Fibroblast of skin of scalp (primary cell): ENCODE data around the gene HNF1B.
A peak's percentile ranks its signal among the peaks of the same experiment; 100 is the strongest.

Experiments
- DNase-seq: peaks from one replicate; pipeline ENCODE4 v3.0.0-alpha.2; 2013

HNF1B gene

DNA sequence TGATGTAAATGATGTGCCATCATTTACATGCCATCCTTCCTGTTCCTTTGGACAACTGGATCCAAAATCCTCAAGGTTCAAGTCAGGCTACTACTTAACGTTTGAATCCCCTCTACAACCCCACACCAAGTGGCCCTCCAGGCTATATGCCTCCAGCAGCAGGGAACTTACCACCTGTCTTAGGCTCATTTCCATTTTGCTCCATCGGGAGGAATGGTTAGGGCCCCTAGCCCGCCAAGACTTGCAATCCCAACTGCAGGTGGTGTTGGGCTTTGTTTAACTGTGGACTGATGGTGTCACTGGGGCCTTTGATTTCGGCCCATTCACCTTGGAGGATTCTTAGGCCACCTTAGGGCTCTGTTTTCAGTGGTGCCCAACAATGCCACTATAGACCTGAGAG lies 9.7 kb downstream of the HNF1B start:
- DNase-seq, result no peak

- DNase-seq, result no peak
These were observed 12.5 kb downstream of the HNF1B start for GRCh38 chr17:37732316-37732715.

GRCh38 chr17:37731056-37731455 lies 13.8 kb downstream of the HNF1B start:
- no peak for DNase-seq

DNA sequence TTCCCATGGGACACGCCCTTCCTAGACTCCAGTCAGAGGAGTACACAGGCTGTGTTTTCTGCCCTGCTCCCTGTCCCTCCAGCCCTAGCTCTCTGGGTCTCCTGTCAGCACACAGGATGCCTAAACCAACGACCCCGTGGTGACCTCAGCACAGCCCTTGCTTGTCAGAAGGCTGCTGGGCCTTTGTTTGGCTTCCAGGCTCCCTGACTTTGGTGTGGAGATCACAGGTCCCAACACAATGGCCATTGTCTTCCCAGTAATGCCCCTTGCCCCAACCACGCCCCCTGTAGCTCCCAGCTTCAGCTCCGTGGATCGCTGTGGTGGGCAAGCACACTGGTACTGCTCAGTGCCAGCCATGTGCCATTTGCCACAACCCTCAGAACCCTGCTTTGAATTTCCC lies 15.0 kb downstream of the HNF1B start:
- DNase-seq, result no peak

DNA sequence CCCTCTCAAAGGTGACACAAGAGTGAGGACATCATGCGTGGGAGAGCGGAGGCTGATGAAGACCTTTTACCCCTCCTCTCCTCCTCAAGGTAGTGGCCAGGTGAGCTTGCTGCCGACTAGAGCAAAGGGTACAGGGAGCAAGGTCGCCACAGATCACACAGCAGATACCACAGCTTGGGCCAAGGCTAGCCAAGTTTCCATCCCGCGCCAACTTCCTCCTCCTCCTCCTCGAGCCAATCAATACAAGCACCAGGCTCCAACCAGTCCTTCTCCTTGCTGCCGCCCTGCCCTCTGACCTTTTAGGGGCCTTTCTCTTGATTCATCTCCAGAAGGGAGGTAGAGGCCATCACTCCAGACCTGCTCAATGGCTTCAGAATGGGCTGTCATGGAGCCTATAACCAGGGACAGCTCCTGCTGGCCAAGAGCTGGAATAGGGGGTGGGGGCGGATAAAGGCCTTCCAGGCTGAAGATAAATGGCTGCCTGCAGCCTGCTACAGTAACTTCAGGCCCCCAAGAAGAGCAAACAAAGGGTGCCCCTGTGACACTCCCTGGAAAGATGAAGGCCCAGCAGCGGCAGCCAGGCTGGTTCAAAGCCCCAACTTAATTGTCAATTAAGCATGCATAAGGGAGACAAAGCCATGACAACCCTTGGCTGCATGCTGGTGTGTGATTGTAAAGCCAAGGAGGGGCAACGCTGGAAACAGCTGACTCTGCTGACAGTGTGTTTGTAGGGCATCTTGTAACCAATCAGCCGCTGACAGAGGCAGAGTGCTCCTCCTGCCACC lies 17.8 kb downstream of the HNF1B start:
- DNase-seq, result no peak

DNA sequence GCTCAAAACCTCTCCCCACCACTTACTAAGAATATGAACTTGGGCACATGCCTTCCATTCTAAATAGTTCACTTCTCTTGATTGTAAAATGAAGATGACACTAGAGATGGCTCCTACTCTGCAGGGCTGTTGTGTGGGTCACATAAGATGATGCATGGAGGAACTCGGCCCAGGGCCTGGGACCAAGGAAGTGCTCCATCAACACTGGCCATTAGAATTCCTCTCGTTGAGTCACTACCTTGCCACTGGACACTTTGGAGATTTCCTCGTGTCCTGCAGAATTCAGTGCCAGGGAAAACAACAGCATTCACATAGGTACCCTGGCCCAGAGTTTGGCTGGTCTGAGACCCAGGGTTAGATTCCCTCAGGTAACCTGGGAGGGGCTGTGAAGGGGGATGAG lies 18.6 kb downstream of the HNF1B start:
- DNase-seq, result no peak

- DNase-seq, result no peak
These were observed 19.2 kb downstream of the HNF1B start for GRCh38 chr17:37725601-37726146.

DNA sequence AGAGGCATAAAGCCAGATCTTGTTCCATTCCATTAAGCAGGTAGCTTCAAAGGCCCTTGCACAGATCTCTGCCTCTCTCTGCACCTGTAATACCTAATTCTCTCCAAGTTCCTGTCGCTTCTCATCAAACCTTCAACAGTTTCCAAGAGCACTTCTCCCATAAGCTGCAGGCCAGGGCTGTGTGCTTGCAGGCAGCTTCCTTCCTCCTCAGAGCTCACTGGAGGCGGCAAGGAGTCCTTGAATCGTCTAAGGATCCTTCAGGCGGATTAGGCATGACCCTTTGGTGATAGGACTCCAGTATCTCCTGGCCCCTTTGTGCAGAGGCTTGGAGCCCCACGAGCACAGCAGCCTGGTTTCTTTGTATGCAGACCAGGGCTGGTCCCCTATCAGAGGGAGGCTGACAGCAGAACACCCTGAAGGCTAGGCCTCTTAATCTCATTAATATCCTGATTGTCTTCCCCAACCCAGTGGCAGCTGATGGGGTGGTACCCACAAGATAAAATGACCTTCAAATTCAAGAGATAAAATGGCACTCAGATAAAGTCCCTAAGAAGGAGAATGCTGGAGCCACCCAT lies 19.8 kb downstream of the HNF1B start:
- DNase-seq, result no peak

DNA sequence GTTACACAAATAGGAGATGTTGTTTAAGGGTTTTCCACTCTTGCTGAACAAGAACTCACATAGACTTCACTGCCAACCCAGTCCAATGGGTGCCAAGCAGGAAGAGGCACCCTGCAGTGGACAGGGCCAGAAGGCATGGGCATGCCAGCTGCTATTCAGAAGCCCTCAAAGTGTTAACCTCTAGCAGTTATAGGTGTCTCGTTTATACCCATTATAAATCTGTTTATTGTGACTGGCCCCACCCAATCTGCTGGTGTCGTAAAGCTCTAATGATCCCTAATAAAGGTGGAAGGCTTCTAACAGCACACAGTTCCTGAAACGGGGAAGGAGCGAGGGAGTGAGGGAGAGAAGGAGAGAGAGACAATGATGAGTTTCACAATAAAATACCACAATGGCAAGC lies 23.9 kb downstream of the HNF1B start:
- no peak for DNase-seq

DNA sequence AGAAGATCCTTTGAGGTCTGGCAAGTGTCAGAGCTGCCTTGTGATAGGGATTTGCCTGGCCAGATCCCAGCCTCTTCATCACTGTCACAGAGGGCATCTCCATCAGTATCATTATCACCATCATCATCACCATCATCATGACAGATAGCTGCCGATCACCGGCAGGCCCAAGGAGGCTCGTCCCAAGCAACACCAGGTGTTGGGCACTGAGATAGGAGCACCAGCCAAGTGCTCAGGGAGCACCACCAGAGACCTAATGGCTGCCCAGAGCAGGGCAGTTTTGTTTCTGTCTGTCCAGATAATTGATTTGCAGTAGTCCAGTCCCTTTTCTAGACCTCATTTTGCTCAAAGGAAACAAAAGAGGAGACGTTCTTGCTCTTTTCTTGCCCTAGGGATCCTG lies 25.0 kb downstream of the HNF1B start:
- no peak for DNase-seq

DNA sequence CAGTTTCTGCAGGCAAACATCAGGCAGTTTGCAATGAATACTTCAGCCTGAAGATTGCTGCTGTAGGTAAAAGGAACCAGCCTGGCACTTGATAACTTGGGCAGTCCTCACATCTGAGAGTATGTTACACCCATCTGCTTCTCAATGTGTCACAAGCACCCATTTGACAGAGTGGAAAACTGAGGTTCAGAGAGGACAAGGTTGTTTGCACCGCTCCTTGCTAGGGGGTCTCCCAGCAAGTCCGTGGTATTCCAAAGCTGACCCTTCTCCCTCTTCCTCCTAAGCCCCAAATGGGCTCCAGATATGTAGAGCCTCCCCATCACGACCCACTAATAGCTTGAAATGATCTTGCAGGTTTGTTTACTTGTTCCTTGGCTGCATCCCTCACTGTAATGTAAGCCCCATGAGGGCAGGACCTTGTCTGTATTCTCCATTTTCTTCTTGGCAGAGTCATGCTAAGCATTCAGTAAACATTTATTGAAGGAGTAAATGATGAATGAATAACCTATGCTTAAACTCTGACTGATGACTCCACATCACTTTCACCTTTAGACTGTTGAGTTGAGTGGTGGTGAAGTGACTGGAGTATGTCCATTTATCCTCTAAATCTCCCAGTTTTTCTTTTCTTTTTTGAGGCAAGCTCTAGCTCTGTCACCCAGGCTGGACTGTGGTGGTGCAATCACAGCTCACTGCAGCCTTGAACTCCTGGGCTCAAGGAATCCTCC lies 26.4 kb downstream of the HNF1B start:
- no peak for DNase-seq

DNA sequence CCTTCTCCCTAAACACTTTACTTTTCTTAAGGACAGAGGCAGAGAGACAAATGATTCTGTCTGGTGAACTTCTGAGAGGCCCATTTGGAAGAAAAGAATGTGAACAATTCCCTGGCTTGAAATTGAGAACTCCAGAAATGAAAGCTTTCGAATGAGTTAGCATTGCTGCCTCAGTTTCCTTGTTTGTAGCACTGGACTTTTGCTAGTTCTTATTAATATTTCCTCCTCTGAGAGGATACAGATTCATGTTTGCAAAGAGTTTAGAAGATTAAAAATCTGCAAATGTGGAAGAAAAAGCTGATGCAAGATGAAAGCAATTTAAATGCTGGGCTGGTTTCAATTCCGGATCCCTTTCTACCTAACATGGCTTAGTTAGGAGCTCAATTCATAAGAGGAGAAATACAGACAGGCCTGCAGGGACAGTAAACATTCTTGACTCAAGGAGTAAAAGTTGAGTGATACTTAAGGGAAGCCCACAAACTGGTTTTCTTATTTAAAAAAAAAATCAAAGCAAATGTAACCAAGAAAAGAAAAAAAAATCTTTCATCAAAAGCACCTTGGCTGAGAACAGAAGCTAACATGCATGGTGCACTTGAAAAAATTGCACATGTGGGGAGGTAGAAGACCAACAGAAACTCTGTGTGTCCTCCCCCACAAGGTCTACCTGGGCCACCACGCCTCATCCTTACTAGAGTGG lies 27.1 kb downstream of the HNF1B start:
- DNase-seq, result peak; percentile 80

- DNase-seq, result peak; percentile 44
These were observed 30.0 kb downstream of the HNF1B start for GRCh38 chr17:37714897-37715296.

- no peak for DNase-seq
These were observed 31.2 kb downstream of the HNF1B start for GRCh38 chr17:37713624-37714023.

GRCh38 chr17:37713028-37713431 lies 31.8 kb downstream of the HNF1B start:
- DNase-seq, result no peak

DNA sequence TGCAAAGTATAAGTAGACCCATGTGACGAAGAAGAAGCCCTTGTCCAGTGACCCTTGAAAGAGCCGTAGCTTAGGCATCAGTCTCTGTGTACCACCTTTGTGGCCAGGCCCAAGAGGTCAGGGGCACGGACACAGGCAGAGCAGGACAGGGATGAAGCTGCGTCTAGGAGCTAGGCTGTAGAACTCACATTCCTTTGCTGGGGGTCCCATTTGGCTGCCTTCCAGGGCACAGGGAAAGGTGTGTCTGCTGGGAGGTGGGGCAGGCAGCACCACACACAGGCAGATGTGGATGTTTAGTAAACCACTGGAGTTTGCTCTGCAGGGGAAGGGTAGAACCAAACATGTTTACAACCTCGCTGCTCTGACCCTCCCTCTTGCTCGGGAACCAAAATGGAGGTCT lies 33.7 kb downstream of the HNF1B start:
- no peak for DNase-seq

- peak; percentile 60 for DNase-seq
These were observed 34.4 kb downstream of the HNF1B start for GRCh38 chr17:37710344-37710886.

DNA sequence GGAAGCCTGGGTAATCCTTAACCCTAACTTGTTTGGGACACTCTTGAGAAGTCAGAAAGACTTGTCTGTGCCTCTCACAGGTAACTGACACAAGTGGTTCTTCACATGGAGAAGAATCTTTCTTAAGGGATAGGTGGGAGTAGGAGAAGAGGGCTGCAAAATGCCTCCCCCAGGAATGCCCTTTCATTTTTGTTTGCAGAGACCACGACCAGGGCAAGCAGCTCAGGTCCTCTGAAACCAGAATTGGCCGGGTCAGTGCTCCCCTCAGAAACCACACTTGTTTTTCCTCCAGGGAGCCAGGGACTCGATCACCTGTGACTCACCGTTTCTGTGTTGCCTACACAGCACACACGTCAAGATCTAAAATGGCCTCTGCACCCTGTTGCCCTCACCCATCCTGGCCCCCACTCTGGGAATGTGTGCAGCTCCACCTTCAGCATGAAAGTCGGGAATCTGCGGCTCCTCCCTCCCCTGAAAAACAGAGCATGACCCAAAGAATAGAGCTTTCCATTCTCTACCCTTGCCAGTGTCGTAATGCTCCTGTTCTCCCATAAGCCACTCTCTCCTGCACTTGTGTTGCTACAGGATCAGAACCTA lies 36.1 kb downstream of the HNF1B start:
- no peak for DNase-seq

- DNase-seq, result no peak
These were observed 36.7 kb downstream of the HNF1B start for GRCh38 chr17:37708008-37708615.

- DNase-seq, result no peak
These were observed 38.4 kb downstream of the HNF1B start for GRCh38 chr17:37706446-37706845.

GRCh38 chr17:37702598-37702997 lies 42.3 kb downstream of the HNF1B start:
- peak; percentile 73 for DNase-seq

DNA sequence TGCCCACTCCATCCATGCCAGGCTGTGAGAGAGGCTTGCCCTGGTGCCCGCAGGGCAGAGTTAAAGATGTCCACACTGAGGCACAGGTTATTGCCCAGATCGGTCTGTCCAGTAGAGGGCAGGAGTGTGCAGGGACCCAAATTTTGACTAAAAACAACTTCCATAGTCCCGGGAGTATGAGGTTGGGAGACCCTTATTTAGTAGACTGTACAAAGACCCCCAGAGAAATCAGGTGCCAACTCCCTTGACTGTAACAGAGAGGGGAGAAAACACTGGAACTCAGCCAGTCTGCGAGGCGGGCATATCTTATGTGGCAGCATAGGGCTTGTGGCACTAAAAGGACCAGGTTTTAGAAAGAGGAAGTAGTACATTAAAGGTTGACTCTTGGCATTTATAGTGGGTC lies 43.4 kb downstream of the HNF1B start:
- no peak for DNase-seq
